Loucy (cell line): ENCODE data around the gene SGK2.

Experiments
- H2AFZ ChIP-seq: fragments of 200-600 bp; sonication (generic); 2 replicates; pipeline ENCODE4 v1.6.0; 2016; ENCODE audit warnings: antibody characterized with exemption, mild to moderate bottlenecking, low read length, moderate library complexity
- H3F3A ChIP-seq: fragments of 200-600 bp; 2 replicates; pipeline ENCODE4 v1.6.0; 2016; ENCODE audit warnings: antibody characterized with exemption, low read depth, mild to moderate bottlenecking
- H3K27me3 ChIP-seq: fragments of 200-600 bp; sonication (generic); 2 replicates; pipeline ENCODE4 v1.6.1; 2014; ENCODE audit warnings: low read length, mild to moderate bottlenecking; ENCODE audit not compliant: insufficient read depth, poor library complexity, severe bottlenecking
- H3K36me3 ChIP-seq: fragments of 200-600 bp; sonication (generic); 2 replicates; pipeline ENCODE4 v1.6.1; 2016; ENCODE audit warnings: low read length; ENCODE audit not compliant: insufficient read depth
- H3K4me1 ChIP-seq: fragments of 200-600 bp; sonication (generic); 2 replicates; pipeline ENCODE4 v1.5.1; 2014; ENCODE audit warnings: low read length, mild to moderate bottlenecking; ENCODE audit not compliant: insufficient read depth, poor library complexity, severe bottlenecking
- H3K4me2 ChIP-seq: fragments of 200-600 bp; sonication (generic); 2 replicates; pipeline ENCODE4 v1.6.0; 2014; ENCODE audit warnings: antibody characterized with exemption, low read length, low read depth, mild to moderate bottlenecking; ENCODE audit not compliant: poor library complexity, severe bottlenecking
- H3K4me3 ChIP-seq: fragments of 200-600 bp; sonication (generic); 2 replicates; pipeline ENCODE4 v1.5.1; 2014; ENCODE audit warnings: low read length, mild to moderate bottlenecking, mixed read lengths; ENCODE audit not compliant: poor library complexity, severe bottlenecking
- H3K79me2 ChIP-seq: fragments of 200-600 bp; sonication (generic); 2 replicates; pipeline ENCODE4 v1.6.1; 2014; ENCODE audit warnings: low read length; ENCODE audit not compliant: insufficient read depth
- H3K9ac ChIP-seq: fragments of 200-600 bp; sonication (generic); 2 replicates; pipeline ENCODE4 v1.6.0; 2014; ENCODE audit warnings: mild to moderate bottlenecking, low read depth, low read length, moderate library complexity; ENCODE audit not compliant: poor library complexity, severe bottlenecking
- H3K9me2 ChIP-seq: fragments of 200-600 bp; sonication (generic); replicated peaks from 2 replicates; pipeline ENCODE4 v1.6.1; 2016; ENCODE audit warnings: low read depth, low read length, mixed read lengths
- H3K9me3 ChIP-seq: fragments of 200-600 bp; sonication (generic); 2 replicates; pipeline ENCODE4 v1.6.1; 2014; ENCODE audit warnings: mild to moderate bottlenecking, antibody characterized with exemption, low read length, low read depth; ENCODE audit not compliant: insufficient read depth
- H4K20me1 ChIP-seq: fragments of 200-600 bp; sonication (generic); 2 replicates; pipeline ENCODE4 v1.6.0; 2014; ENCODE audit warnings: antibody characterized with exemption, low read length, mild to moderate bottlenecking; ENCODE audit not compliant: insufficient read depth, poor library complexity, severe bottlenecking
- CTCF ChIP-seq: fragments of 200-600 bp; sonication (generic); conservative IDR thresholded peaks from 2 replicates; pipeline ENCODE4 v1.5.1; 2014; ENCODE audit warnings: mild to moderate bottlenecking, antibody characterized with exemption, low read length
- EZH2phosphoT487 ChIP-seq: fragments of 200-600 bp; IDR thresholded peaks from 2 replicates; pipeline ENCODE4 v1.6.1; 2018; ENCODE audit warnings: antibody characterized with exemption, mild to moderate bottlenecking, moderate library complexity, borderline replicate concordance

The SGK2 gene

GRCh38 chr20:43542674-43543073 is 16.2 kb upstream of the SGK2 start:
- no peaks in the 10 kb centered on the region for H3K9me3 ChIP-seq
- no peaks in the 10 kb centered on the region for H3F3A ChIP-seq
- H3K79me2 ChIP-seq = no peaks in the 10 kb centered on the region
- H3K4me2 ChIP-seq = no peak overlapping the region
- H4K20me1 ChIP-seq = no peaks in the 10 kb centered on the region
- no peaks in the 10 kb centered on the region for H3K27me3 ChIP-seq
- H3K9ac ChIP-seq = no peak overlapping the region
- H3K9me2 ChIP-seq = no peaks in the 10 kb centered on the region
- no peak overlapping the region for H3K4me3 ChIP-seq
- no peaks in the 10 kb centered on the region for H3K4me1 ChIP-seq
- H2AFZ ChIP-seq = no peak overlapping the region
- TF ChIP-seq CTCF (no peak), EZH2phosphoT487 (no peak)
- H3K36me3 ChIP-seq = no peaks in the 10 kb centered on the region; the same call in 1 of the 2 replicates

- no peaks in the 10 kb centered on the region for H3F3A ChIP-seq
- H3K4me3 ChIP-seq = no peak overlapping the region
- H3K27me3 ChIP-seq = no peaks in the 10 kb centered on the region
- no peaks in the 10 kb centered on the region for H3K9me2 ChIP-seq
- no peak overlapping the region for H2AFZ ChIP-seq
- no peak overlapping the region for H3K4me2 ChIP-seq
- H3K36me3 ChIP-seq = no peaks in the 10 kb centered on the region; the same call in 1 of the 2 replicates
- no peaks in the 10 kb centered on the region for H3K79me2 ChIP-seq
- no peaks in the 10 kb centered on the region for H4K20me1 ChIP-seq
- H3K9me3 ChIP-seq = no peaks in the 10 kb centered on the region
- TF ChIP-seq EZH2phosphoT487 (no peak), CTCF (no peak)
- H3K4me1 ChIP-seq = no peaks in the 10 kb centered on the region
- no peak overlapping the region for H3K9ac ChIP-seq
Observed at GRCh38 chr20:43543138-43543537, 15.7 kb upstream of the SGK2 start.

GRCh38 chr20:43544501-43544900 is 14.3 kb upstream of the SGK2 start:
- Histone ChIP-seq H3K27me3 (no peaks in the 10 kb centered on the region), H3K9me3 (no peaks in the 10 kb centered on the region), H3K4me1 (no peaks in the 10 kb centered on the region), H3K4me3 (no peak overlapping the region), H3F3A (no peaks in the 10 kb centered on the region), H3K9ac (no peak overlapping the region), H3K36me3 (no peaks in the 10 kb centered on the region; the same call in 1 of the 2 replicates), H3K4me2 (no peak overlapping the region), H4K20me1 (no peaks in the 10 kb centered on the region), H3K9me2 (no peaks in the 10 kb centered on the region), H2AFZ (no peak overlapping the region), H3K79me2 (no peaks in the 10 kb centered on the region)
- TF ChIP-seq CTCF (no peak), EZH2phosphoT487 (no peak)
